NCI-H2029 (cell line): ENCODE measurements around the gene SEC14L1.

ENCODE experiments used
- DNase-seq: peaks from one replicate; lab custom pipeline; 2025; lab: John Stamatoyannopoulos, UW

The SEC14L1 gene

DNA sequence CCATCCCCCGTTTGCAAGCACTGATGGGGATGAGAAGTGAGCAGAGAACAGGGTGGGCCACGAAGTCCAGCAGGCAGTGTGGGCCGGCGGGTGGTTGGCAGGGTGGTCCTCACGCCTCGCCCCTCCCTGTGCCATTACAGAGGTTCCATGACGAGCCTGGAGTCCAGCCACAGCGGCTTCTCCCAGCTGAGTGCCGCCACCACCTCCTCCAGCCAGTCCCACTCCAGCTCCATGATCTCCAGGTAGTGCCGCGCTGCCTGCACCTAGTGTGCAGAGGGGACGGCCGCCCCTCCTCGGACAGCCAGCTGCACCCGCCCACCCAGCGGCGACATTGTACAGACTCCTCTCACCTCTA lies 73.0 kb downstream of the SEC14L1 start:
- DNase-seq: no peak

DNA sequence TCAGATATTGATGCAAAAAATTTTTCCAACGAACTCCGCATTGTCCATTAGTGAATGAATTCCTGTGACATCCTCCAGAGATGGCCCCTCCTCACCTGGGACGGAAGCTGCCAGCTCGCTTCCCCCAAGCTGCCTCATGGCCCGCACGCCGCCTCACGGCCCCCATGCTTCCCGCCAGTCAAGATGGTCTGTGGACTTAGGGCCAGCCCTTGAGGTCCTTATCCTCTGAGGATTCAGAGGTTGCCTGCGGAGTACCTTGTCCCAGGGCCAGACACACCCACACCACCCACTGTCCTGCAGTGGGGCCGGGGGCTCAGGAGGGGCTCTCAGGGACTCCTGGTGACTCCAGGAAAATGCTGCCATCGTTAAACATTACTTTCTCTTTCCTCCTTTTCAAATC lies 73.6 kb downstream of the SEC14L1 start:
- no peak for DNase-seq

DNA sequence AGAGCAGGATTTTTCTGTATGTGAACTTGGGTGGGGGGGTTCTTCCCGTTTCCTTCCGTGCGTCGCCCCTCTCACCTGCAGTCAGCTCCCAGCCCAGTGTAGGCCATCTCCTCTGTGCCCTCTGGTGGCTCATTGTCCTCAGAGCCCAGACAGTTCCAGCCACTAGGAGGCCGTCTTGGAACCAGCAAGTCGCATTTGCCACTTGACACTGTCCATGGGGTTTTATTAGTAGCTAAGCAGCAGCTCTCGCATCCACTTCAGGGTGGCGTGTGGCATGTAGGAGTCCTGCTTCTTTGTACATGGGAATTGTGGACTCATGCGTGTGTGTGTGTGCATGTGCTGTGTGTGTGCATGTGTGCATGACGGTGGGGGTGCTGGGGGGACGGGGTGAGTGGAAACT lies 74.0 kb downstream of the SEC14L1 start:
- no peak for DNase-seq

DNA sequence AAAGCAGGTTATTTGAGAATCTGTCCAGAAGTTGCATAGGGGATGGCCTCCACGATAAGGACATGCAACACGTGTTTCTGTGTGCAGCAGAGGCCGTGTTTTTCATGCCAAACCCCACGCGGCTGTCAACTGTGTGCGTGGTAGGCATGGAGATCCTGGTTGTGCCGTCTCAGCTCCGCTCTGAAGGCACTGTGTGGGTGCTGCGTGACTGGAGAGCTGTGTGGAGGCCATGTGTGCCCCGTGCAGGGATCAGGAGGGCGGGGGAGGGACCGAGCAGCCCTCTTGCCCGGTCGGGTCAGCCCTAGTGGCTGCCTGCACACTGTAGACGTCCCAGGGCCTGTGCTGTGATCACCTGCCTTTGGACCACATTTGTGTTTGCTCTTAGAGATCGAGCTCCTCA lies 74.5 kb downstream of the SEC14L1 start:
- DNase-seq: no peak

DNA sequence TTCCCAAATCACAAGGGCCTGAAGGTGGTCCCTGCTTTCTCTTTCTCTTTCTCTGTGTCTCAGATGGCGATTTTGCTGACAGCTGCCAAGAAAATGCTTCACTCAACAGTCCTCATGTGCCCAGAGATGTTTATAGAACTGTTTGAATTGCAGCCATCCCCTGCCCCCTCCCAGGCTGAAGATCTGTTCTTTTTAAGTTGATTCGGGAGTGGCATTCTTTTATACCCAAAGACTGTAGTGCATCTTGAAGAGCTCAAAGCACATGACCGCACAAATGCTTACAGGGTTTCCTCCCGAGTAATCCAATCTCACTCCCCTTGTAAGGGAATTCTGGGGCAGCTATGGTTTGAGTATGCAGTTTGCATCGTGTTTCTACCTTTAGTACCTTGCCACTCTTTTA lies 75.7 kb downstream of the SEC14L1 start:
- peak; percentile 40 for DNase-seq

DNA sequence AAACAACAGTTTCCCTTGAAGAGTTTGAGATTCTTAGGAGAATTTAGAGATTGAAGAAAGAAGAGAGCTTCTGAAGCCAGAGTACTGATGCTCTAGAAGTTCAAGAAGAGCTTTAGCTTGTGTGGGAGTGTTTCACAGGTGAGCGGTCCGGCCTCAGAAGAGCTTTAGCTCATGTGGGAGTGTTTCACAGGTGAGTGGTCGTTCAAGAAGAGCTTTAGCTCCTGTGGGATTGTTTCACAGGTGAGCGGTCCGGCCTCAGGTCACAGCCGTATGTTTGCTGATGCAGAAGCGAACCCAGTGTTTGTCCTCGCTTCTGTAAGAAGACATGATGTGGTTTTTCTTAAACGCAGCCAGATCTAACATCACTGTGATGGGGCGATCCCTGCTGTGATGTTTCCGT lies 76.4 kb downstream of the SEC14L1 start:
- DNase-seq: no peak

DNA sequence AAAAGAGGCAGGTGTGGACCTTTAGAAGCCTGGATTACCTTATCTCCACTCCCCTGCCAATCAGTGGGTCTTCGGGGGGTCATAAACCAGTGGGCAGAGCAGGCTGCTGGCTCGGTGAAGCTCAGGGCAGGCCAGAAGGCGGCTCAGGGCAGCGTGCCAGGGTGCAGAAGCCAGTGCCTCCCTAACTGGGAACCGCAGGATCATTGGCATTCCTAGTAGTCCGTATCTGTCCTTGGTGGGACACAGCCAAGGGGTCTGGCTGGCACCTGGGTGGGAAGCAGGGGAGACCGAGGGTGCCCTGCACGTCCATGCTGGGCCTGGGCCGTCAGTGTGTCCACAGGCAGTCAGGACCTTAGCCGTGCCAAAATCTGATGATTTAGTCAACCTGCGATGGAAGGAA lies 76.8 kb downstream of the SEC14L1 start:
- DNase-seq: no peak

DNA sequence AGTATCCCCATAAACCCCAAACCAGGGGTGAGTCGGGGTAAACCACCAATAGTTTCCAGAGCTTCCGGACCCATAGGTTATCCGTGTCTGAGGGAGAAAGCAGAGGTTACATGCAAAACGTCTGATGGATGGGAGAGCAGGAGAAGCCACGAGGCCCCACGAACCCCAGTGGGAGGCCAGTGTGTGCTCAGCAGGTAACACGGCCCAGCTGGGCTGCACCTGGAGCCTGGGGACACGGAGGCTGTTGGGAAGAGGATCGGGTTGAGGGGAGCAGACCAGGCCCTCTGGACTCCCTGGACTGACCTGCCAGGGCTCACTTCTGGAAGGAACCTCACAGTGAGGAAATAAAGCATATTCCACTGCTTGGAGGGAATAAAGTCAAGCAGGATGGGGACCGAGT lies 78.1 kb downstream of the SEC14L1 start:
- DNase-seq: no peak

DNA sequence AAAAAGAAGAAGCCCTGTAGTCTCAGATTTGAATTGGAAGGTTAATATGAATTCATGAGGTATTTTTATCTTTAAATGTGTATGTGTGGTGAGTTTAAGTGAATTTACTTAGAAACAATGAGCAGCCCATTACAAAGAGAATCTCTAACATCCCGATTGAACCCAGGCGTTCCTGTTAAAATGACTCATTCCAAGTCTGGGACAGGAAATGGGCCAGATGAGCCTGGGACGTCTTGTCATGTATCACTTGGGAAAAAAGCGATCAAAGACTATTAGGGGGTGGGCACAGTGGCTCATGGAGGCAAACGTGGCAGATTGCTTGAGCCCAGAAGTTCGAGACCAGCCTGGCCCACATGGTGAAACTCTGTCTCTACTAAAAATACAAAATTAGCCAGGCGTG lies 81.6 kb downstream of the SEC14L1 start:
- no peak for DNase-seq

DNA sequence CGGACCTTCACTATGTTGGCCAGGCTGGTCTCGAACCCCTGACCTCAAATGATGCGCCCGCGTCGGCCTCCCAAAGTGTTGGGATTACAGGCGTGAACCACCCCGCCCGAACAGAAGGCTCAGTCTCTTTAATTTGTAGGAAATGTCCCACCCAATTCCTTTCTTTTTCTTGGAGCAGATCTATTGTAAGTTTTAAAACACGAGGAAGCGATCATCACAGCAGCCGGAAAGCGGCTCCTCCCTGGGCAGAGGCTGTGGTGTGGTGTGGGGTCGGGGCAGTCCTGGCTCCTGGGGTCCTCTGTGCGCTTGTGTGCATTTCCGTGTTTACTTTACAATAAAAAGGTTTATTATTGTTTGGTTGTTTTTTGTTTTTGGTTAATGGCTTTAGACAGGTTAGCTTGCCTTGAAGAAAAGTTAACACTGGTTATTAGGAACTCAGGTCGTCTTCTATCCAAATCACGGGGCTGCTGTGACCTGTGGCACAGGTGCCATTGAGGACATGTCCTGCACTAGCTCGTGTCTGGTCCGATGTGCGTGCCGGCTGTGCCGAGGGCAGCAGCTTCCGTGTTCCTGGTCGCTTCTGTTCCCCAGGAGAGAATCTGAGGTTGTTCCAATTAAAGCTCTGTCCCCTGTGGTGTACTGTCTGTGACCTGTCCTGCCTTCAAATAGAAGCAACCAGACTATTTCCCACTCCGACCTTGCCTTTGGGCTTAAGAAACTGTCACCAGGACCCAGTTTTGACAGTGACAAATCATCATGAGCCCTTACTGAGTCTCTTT lies 83.1 kb downstream of the SEC14L1 start:
- no peak for DNase-seq

DNA sequence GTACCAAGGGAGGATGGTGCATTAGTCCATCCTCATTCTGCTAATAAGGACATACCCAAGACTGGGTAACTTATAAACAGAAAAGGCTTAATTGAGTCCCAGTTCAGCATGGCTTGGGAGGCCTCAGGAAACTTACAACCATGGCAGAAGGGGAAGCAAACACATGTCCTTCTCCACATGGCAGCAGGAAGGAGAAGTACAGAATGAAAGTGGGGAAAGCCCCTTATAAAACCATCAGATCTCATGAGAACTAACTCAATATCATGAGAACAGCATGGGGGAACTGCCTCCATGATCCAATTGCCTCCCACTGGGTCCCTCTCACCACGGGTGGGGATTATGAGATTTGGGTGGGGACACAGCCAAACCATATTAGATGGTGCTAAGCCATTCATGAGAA lies 84.5 kb downstream of the SEC14L1 start:
- no peak for DNase-seq

DNA sequence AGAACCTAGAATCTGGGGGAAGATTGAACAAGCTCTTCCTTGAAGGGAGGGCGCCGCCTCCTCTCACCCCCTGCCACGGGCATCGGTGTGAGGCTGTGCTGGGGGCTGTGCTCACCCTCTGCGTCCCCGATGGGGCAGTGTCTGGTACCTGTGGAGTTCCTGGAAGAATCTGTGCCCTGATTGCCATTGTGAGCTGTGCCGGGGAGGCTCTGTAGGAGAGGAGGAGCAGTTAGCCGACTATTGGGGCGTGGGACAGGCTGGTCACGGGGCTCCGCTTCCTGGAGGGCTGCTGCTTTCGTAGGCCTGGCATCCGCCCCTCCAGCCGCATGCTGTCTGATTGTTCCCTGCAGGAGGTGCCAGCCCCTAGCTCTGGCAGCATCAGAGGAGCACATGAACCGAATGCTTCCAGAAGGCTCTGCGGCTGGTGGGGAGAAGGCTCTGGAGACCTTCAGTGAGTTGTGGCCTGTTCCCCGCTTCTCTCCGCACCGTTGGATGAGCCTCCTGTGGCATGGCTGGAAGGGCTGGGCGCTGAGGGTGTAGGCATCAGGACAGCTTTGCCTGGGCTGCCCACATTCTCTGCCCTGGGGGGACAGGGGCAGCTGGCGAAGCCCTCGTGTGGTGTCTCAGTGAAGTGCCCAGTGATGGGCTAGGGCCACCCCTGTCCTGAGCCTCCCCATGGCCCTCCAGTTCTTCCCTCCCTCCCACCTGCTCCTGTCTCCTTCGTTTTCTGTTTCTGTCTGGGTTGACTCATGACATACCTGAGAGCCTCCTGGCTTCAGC lies 86.9 kb downstream of the SEC14L1 start:
- no peak for DNase-seq

DNA sequence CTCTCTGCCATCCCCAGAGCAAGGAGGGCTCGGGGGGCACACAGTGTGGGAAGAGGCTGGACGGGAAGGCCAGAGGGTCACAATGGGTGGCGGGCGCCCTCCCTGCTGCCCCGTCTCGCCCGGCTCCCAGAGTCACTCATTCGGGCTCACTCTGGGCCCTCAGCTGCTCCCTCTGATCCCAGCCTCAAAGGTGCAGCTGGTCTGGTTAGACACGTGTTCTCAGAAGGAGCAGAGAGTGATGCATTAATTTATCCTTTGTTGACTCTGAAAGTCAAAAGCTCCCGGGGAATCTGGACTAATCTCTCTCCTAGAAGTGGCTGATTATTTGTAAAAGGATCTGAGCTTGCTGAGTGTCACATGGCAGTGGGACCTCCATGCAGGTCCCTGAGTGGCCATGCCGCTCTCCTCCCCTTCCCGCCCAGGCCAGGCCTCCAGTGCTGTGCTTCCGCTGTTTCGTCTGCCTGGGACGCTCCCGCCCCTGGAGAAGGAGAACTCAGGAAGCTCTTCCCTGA lies 87.5 kb downstream of the SEC14L1 start:
- no peak for DNase-seq

DNA sequence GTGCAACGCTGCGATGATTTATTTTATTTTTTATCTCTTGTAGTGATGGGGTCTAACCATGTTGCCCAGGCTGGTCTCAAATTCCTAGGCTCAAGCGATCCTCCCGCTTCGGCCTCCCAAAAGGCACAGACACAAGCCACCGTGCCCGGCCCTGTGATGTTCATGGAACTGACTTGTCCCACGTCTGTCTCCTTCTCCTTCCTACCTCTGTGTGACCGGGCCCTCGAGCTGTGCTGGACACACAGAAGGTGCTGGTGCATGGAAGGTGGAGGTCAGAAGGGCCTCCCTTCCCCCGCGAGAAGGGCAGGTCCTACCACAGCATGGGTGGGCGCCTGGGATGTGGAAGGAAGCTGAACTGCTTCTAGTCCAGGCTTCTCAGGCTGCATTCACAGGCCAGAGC lies 88.0 kb downstream of the SEC14L1 start:
- no peak for DNase-seq

DNA sequence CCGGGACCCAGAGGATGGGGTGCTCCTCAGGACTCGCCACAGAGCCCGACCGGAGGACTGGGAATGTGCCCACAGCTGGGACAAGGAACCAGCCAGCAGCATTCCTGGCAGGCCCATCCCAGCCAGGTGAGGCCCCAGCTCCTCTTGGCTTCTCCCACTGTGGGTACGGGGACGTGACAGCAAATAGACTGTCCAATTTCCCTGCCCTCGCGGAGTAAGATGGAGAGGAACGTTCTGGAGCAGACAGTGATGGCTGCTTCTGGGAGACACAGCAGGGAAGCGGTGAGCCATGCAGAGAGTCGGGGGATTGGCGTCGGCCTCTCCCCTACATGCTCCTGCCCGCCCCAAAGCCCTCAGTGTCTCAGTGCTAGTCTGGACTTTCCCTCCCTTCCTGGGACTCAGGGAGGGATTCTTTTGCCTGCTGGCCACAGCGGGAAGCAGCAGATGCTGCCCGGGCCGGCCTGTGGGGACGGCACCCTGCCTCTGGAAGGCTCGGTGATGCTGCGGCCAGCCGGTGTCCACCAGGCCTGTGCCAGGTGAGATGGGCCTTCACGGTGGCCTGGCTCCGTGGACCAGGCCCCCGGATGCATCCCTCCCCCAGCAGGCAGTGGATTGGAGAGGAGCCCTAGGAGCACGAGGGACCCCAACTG lies 89.1 kb downstream of the SEC14L1 start:
- DNase-seq: no peak

DNA sequence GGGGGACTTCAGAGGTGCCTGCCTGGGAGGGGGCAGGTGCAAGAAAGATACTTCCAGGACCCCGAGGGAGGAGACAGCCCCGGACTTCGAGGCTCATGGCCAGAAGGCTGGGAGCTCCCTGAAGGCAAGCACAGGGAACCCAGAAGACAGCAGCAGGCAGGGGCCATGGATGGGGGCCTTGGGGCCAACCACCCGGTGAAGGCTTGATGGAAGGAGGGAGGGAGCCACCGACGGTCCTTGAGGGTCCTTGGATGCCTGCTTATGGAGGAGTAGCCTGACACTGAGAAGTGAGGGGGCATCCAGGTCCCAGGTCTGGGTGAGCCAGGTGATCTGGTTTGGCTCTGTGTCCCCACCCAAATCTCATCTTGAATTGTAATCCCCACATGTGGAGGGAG lies 89.7 kb downstream of the SEC14L1 start:
- no peak for DNase-seq

DNA sequence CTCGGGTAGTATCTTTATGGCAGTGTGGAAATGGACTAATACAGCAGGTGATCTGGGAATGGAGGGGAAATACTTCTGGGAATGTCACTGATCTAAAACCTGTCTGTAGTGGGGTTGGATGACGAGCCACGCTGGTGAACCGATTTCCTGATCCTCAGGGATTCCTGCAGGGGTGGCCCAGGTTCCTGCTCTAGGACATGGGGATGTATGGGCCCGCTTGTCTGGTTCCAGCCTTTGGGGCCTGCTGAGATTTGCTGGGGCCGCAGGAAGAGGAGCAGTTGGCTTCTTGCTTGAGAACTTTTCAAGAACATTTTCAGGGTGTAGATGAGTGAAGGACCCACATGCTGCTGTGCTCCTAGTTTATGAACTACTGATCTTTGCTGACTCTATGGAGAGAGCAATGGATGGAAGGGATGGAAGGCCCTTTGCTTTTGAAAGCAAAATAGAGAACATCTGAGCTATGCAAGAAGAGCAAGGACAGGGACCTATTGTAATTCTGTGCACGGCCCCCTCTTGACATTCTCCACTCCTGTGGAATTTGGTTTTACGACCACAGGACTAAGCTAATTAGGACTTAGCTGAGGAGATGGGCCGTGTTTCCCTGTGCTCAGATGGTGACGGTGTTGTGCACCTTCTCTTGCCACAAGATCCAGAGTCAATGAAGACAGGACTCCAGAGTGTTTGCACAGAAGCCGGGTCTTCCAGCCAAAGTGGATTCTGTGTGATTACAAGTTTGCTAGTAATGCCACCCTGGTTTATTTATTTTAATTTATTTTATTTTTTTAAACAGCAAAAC lies 90.5 kb downstream of the SEC14L1 start:
- DNase-seq: no peak

DNA sequence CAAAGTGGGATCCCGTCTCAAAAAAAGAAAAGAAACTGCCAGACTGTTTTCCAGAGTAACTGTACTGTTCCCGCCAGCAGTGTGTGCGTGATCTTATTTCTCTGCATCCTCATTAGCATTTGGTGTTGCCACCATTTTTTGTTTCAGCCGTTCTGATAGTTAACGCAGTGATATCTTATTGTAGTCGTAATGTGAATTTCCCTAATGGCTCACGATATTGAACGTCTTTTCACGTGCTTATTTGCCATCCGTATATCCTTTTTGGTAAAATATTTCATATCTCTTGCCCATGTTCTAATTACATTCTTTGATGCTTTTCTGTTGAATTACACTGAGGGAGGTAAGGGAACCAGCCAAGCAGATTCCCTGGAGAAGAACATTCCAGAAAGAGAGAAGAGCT lies 92.4 kb downstream of the SEC14L1 start:
- no peak for DNase-seq

DNA sequence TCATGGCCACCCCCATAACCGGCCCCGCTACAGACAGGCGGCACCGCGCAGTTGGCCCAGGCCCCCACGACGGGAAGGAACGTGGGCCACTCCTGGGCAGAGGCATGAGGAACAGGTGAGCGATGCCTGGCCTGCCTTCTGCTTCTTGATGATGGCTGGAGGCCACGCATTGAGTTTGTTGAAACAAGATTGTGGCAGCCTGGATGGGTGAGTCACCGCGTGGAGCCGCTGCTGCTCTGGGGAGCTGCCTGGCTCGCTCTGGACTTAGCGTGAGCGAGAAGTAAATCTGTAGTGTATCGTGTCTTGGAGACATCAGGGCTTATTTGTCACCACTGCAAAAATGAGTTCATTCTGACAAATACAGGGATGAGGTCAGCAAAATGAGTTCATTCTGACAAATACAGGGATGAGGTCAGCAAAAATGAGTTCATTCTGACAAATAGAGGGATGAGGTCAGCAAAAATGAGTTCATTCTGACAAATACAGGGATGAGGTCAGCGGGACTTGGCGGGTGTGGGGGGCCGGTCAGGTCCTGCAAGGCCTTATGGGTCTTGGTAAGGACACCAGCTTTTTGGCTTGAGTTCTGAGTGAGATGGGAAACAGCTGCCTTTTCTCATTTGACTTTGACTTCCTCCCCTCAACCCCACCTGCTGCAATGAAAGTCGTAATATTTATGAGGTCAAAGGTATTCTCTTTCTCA lies 93.0 kb downstream of the SEC14L1 start:
- no peak for DNase-seq

DNA sequence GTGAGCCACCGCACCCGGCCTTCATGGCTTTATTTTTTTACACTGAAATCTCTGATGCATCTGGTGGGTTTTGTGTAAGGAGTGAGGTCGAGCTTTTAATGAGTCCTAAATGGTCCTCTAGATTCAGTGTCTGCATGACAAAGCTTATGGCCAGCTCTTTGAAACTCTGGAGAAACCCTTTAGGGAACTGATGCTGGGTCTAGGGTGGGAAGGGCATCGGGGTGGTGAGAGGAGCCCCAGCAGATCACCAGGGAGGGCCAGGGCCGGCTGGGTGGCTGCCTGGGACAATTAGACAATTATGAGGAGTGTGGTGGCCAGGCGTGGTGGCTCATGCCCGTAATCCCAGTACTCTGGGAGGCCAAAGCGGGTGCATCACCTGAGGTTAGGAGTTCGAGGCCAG lies 93.9 kb downstream of the SEC14L1 start:
- DNase-seq: no peak

DNA sequence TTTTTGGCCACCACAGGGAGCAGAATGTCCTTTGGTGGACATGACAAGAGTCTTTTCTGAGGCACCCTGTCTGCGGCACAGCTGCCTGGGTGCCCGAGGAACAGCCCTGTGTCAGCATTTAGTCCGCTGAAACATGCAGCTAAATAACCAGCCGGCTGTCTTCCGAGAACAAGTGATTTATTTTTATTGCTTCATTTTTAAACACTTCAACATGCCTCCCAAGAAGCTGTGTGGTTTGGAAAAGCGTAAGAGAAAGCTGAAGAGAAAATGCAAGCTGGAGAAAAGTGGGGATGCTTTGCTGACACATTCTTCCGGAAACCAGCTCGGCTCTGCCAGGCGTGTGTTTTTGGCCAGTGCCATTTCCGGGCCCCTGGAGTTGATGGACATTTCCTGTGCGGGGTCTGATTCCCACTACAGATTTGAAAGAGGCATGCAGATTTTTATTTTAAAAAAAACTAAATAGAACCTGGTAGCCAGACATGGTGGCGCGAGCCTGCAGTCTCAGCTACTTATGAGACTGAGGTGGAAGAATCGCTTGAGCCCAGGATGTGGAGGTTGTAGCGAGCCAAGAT lies 94.7 kb downstream of the SEC14L1 start:
- no peak for DNase-seq
